AG04449 (cell line): Measurements from ENCODE around the gene BCOR.

ENCODE experiments used
- CTCF ChIA-PET: fragments of 350-600 bp; formaldehyde crosslinking; extraction: SDS; loops from one replicate; lab custom pipeline; 2021; ENCODE audit warnings: antibody characterized with exemption; lab: Yijun Ruan, JAX
- POLR2A ChIA-PET: fragments of 400-600, 350-600 bp; formaldehyde crosslinking; extraction: SDS; loops from one replicate; lab custom pipeline; 2020; ENCODE audit warnings: antibody characterized with exemption, inconsistent platforms; lab: Yijun Ruan, JAX
- DNase-seq: peaks from one replicate; pipeline ENCODE4 v3.0.0-alpha.2; 2010; ENCODE audit warnings: low read depth, low spot score
- H3K4me3 ChIP-seq: 2 replicates; pipeline ENCODE4 v1.5.1; 2011; ENCODE audit warnings: low read depth, mild to moderate bottlenecking, control low read depth, low read length
- TF ChIP-seq, protein P1 (sequence below): IDR thresholded peaks from one replicate; pipeline ENCODE4 v1.5.1; 2011; ENCODE audit warnings: mild to moderate bottlenecking, moderate library complexity, low read length, control low read depth, inconsistent platforms; ENCODE audit not compliant: insufficient read depth; ENCODE audit errors: missing control alignments

The BCOR gene

DNA sequence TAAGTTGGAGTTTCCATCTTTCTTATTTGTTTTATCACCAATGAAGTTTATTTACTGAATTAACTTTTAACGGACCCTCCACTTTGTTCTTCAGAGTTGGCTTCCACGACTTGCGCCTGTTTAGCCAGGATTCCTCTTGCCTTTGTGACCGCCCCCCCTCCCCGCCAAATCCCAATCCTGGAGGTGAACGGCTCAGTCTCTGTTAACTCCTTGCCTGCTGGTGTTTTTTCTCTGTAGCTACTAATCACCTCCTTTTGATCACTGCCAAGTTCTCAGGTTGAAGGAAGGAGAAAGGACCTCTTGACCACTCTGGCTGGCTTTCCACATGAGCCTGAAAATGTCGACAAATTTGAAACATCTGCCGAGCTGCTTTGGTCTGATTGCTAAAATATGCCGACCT lies 46.8 kb upstream of the BCOR start:
- peak overlapping the region; percentile 12 for H3K4me3 ChIP-seq
- ChIA-PET POLR2A (no interaction called here), CTCF (no interaction called here)
- no peak for DNase-seq
- TF ChIP-seq, protein P1, sequence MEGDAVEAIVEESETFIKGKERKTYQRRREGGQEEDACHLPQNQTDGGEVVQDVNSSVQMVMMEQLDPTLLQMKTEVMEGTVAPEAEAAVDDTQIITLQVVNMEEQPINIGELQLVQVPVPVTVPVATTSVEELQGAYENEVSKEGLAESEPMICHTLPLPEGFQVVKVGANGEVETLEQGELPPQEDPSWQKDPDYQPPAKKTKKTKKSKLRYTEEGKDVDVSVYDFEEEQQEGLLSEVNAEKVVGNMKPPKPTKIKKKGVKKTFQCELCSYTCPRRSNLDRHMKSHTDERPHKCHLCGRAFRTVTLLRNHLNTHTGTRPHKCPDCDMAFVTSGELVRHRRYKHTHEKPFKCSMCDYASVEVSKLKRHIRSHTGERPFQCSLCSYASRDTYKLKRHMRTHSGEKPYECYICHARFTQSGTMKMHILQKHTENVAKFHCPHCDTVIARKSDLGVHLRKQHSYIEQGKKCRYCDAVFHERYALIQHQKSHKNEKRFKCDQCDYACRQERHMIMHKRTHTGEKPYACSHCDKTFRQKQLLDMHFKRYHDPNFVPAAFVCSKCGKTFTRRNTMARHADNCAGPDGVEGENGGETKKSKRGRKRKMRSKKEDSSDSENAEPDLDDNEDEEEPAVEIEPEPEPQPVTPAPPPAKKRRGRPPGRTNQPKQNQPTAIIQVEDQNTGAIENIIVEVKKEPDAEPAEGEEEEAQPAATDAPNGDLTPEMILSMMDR: no peak

DNA sequence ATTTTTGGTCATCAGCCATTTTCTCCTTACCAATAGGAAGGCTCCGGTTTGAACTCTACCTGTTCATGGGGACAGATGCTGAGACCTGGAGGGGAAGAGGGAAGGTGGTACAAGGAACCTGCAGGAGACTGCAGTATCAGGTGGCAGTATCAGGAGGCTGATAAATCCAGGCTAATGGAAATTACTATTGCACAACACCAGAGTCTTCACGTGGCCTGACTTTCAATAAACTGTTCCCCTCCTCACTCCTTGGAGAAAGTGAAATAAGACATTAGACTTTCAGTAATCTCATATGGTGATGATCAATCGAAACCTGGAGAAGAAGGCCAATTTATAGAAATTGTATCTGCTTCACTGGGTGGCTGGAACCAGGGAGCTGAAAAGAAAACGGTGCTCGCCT lies 46.2 kb upstream of the BCOR start:
- no peak overlapping the region for H3K4me3 ChIP-seq
- TF ChIP-seq, protein P1: no peak
- ChIA-PET CTCF (no interaction called here), POLR2A (no interaction called here)
- DNase-seq: no peak

- ChIA-PET CTCF (no interaction called here), POLR2A (no interaction called here)
- TF ChIP-seq, protein P1: no peak
- H3K4me3 ChIP-seq: no peak overlapping the region
- no peak for DNase-seq
Measured at GRCh38 chrX:40143001-40143400, 45.2 kb upstream of the BCOR start.

GRCh38 chrX:40142417-40142816 lies 44.7 kb upstream of the BCOR start:
- no peak for DNase-seq
- ChIA-PET POLR2A (no interaction called here), CTCF (no interaction called here)
- TF ChIP-seq, protein P1: no peak
- no peak overlapping the region for H3K4me3 ChIP-seq

GRCh38 chrX:40140706-40141499 lies 43.1 kb upstream of the BCOR start:
- no peak overlapping the region for H3K4me3 ChIP-seq
- TF ChIP-seq, protein P1: no peak
- DNase-seq: no peak
- POLR2A ChIA-PET: no interaction called here
- CTCF ChIA-PET: no interaction called here

DNA sequence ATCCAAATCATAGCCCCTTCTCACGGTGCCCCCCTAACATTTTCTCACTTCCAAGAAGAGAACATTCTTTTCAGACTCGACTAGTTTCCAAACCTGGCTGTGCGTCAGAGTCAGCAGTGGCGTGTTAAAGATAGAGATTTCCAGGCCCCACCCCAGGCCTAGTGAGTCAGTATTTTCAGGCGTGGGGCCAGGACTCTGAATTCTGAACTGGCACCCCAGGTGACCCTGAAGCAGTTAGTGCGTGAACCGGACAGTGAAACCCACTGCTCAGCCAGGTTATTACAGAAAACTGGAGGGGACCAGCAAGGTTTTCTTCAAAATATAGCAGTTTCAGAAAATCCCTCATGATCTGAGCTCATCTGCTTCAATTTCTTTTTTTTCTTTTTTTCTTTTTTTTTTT lies 35.0 kb upstream of the BCOR start:
- POLR2A ChIA-PET: interaction anchor here (0.6 to 1.0 kb wide), 2 partner anchors 14 to 20 kb away, joined by 3 to 4 read pairs; no protein-coding TSS in a partner anchor
- peak; percentile 42 for DNase-seq
- H3K4me3 ChIP-seq: no peak overlapping the region
- TF ChIP-seq, protein P1: no peak
- CTCF ChIA-PET: no interaction called here
